ENCODE measurements around the gene LONP2.

LONP2 gene

GRCh38 chr16:48342591-48342990, 98.5 kb downstream of the LONP2 start:
- no peak for DNase-seq (ENCODE audit: low read depth)

DNA sequence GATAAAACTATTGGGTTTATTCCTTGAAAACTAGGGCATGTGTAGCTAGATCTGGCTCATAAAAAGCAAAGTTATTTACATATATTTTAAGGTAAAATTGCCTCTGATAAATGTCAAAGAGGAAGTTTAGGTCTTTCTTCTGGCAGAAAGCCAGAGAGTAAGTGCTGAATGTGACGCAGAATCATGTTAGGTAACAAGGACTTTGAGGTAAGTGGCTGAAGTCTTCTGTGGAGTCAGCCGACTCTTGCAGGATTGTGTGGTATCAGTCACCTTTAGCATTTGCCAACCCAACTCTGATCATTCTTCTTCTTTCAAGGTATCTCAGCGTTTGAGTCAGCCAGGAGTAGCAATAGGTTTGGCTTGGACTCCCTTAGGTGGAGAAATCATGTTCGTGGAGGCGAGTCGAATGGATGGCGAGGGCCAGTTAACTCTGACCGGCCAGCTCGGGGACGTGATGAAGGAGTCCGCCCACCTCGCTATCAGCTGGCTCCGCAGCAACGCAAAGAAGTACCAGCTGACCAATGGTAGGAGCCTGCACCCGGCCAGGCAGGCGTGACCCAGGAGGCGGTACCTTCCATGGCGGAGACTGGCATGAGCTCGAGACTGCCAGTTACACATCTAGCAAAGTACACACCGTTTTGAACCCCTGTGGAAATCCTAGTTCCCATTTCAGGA, 103.2 kb downstream of the LONP2 start:
- no peak for DNase-seq (ENCODE audit: low read depth)

GRCh38 chr16:48347980-48348379, 103.9 kb downstream of the LONP2 start:
- no peak for DNase-seq (ENCODE audit: low read depth)

DNA sequence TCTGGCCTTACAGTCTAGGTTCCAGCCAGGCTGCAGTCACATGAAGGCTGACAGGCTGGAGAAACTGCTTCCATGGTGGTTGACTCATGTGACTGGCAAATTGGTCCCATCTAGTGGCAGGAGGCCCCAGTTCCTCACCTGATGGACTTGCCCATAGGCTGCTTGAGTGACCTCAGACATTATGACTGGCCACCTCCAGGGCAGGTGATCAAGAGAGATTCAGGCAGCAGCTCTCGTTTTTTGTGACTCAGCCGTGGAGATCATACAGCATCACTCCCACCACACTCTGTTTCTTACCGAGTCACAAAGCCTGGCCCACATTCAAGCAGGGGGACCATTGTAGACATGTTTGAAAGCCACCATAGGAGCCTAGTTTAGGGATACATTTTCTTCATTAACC, 106.6 kb downstream of the LONP2 start:
- peak; percentile 25 for DNase-seq (ENCODE audit: low read depth)

GRCh38 chr16:48352648-48353390, 108.7 kb downstream of the LONP2 start:
- no peak for DNase-seq (ENCODE audit: low read depth)

GRCh38 chr16:48353565-48354163, 109.6 kb downstream of the LONP2 start:
- DNase-seq (ENCODE audit: low read depth), result peak; percentile 45

- DNase-seq (ENCODE audit: low read depth), result peak; percentile 15
Measured at GRCh38 chr16:48354385-48354784, 110.3 kb downstream of the LONP2 start.

GRCh38 chr16:48354877-48355855, 111.1 kb downstream of the LONP2 start:
- no peak for DNase-seq (ENCODE audit: low read depth)

DNA sequence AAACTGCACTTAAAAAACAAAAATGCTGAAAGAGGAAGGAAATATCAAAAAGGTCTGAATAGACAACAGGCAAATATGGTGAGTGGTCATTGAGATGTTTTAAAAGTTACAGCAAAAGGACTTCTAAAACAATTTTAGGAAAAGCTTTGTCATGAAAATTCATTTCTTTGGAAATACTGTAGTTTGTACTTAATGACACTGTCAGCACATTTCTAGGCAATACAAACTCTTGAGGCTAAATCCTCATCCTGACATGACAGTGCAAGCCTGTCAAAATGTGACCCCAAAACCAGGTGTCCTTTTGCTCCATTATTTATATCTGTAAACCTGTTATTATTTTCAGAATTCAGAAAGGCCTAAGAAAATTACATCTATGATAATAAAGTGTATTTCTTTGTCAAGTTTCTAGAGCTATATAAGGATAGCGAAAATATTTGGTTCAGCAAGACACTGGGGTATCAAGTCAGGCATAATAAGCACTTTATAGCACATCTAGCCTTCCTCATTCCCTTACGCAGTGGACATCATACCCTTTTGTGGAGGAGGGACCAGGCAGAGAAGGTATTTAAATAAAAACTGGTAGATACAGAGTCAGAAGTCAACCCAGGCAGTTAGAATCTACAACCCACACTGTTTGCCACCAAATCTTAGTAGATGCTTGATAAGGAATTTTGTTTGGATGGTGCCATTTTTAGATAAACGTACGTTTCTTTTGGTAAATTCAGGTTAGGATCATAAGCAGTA, 112.7 kb downstream of the LONP2 start:
- no peak for DNase-seq (ENCODE audit: low read depth)

DNA sequence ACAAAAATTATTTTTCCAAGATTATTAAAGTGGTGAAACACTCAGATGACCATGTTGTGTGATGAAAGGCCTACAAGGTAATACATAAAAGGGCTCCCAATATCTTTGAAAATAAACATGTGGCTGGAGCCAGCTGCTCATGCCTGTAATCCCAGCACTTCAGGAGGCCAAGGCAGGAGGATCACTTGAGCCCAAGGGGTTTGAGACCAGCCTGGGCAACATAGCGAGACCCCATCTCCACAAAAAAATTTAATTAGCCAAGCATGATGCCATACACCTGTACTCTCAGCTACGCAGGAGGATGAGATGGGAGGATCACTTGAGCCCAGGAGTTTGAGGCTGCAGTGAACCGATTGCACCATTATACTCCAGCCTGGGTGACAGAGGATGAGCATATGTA, 114.3 kb downstream of the LONP2 start:
- DNase-seq (ENCODE audit: low read depth), result no peak

- no peak for DNase-seq (ENCODE audit: low read depth)
Measured at GRCh38 chr16:48359983-48360382, 115.9 kb downstream of the LONP2 start.

- no peak for DNase-seq (ENCODE audit: low read depth)
Measured at GRCh38 chr16:48361012-48361411, 116.9 kb downstream of the LONP2 start.

- no peak for DNase-seq (ENCODE audit: low read depth)
Measured at GRCh38 chr16:48361540-48362144, 117.5 kb downstream of the LONP2 start.

- no peak for DNase-seq (ENCODE audit: low read depth)
Measured at GRCh38 chr16:48365025-48365600, 121.0 kb downstream of the LONP2 start.

DNA sequence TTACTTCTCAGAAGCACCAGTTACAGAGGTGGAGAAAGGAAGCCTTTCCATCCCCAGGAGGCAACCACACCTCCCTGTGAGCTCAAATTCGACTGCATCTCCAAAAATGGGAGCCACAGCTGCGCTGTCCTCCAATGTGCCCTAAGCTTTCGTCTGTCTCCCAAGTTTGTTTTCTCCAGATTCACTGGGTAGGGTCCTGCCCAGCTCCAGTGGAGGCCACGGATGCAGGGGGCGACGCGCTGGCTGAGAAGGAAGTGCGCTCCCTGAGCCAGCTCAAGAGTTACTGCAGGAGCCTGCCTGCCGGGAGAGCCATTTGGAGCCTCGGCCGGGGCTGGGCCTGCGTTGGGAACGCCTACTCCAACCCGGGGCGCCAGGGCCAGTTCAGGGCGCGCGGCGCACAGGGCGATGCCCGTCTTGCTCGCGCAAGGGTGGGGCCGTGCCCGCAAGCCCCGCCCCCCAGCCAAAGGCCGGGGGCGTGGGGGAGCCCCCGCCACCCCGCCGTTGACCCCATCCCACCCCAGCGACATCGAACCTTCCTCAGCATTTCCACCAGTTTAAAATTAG, 121.6 kb downstream of the LONP2 start:
- peak; percentile 85 for DNase-seq (ENCODE audit: low read depth)

GRCh38 chr16:48366165-48367093, 122.3 kb downstream of the LONP2 start:
- DNase-seq (ENCODE audit: low read depth), result no peak

DNA sequence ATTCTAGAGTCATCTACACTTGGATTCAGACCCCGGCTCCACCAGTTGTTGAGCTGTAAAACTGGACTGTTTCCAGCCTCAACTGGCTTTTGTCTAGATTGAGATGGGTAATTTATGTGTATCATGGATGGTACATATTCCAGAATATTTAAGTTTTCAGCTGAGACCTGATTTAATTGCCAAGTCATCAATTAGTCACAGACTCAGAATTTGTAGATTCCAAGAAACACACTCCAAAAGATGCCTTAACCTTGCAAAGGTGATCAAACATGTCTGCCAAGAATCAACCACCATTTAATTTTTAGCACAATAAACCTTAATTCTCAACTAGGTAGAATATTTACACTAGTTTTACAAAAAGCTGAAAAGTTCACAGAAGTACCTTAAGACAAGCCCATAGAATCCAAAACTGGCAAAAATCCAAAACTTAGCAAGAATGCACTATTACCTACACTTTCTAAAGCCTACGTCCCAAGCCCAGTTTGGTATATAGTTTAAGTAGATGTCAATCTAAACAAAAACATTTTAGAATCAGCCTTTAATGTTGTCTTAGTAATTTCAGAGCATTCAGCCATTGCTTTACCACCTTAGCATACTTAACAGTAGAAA, 123.4 kb downstream of the LONP2 start:
- DNase-seq (ENCODE audit: low read depth), result no peak

DNA sequence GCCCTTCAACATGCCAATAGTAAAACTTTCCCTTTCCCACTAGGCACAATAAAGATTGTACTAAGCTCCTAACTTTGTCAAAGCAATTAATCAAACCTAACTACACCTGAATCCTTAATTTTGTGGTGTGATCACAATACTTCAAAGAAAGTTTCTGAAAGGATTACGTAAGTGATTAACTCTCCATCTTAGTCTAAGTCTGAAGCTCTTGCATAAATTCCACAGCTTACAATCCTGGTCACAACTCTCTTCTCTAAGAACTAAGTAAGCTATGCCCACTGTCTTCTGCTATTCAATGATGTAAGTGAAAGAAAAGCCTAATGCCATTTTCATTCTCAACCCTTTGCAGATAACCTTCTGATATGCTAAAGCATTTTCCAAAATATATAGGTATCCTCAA, 125.7 kb downstream of the LONP2 start:
- no peak for DNase-seq (ENCODE audit: low read depth)

DNA sequence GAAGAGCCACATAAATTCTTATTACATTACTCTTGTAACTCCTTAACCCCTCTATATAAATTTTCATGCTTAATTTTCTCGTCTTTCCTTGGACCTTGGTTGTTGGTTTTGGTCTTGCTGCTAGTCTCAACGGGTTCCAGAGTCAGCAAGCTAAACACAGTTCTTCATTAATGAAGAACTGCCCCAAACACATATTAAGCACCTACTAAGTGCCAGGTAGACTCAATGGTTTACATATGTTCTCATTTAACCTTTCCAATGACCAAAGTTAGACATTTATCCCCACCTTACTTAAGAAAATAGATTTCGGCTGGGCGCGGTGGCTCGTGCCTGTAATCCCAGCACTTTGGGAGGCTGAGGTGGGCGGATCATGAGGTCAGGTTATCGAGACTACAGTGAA, 126.1 kb downstream of the LONP2 start:
- DNase-seq (ENCODE audit: low read depth), result no peak

All from activated T-cell treated with anti-CD3 and anti-CD28 coated beads for 48 hours (primary cell).